HG03066 (cell line): ENCODE results near the gene ACAD10.
"Not testable (repeated sequence)": the region's sequence is repeated elsewhere in the genome, so short reads cannot be mapped to it uniquely, and the experiment has no call there.

Experiments
- ATAC-seq: cut with Tn5 transposase; IDR thresholded peaks from one replicate; pipeline ENCODE4 v1.9.1; 2021; ENCODE audit warnings: low read depth; ENCODE audit not compliant: unreplicated experiment

Gene ACAD10

GRCh38 chr12:111686574-111687105 lies 787 bp downstream of the ACAD10 start:
- ATAC-seq = no peak

- ATAC-seq = no peak
These were observed 1.4 kb downstream of the ACAD10 start for GRCh38 chr12:111687255-111687654.

- ATAC-seq = no peak
These were observed 2.1 kb downstream of the ACAD10 start for GRCh38 chr12:111687952-111688351.

- no peak for ATAC-seq
These were observed 5.4 kb downstream of the ACAD10 start for GRCh38 chr12:111691262-111691661.

GRCh38 chr12:111692575-111693210 lies 6.8 kb downstream of the ACAD10 start:
- no peak for ATAC-seq

- ATAC-seq = no peak
These were observed 8.0 kb downstream of the ACAD10 start for GRCh38 chr12:111693818-111694217.

GRCh38 chr12:111699962-111700361 lies 14.1 kb downstream of the ACAD10 start:
- ATAC-seq = no peak

- ATAC-seq = no peak
These were observed 19.8 kb downstream of the ACAD10 start for GRCh38 chr12:111705672-111706071.

- ATAC-seq = no peak
These were observed 20.3 kb downstream of the ACAD10 start for GRCh38 chr12:111706145-111706544.

- no peak for ATAC-seq
These were observed 29.4 kb downstream of the ACAD10 start for GRCh38 chr12:111715279-111715678.

- ATAC-seq = not testable (repeated sequence)
These were observed 33.5 kb downstream of the ACAD10 start for GRCh38 chr12:111719316-111719715.

GRCh38 chr12:111720457-111720856 lies 34.6 kb downstream of the ACAD10 start:
- ATAC-seq = no peak

GRCh38 chr12:111723646-111724360 lies 38.0 kb downstream of the ACAD10 start:
- not testable (repeated sequence) for ATAC-seq

- no peak for ATAC-seq
These were observed 42.9 kb downstream of the ACAD10 start for GRCh38 chr12:111728795-111729194.

GRCh38 chr12:111730420-111730819 lies 44.6 kb downstream of the ACAD10 start:
- ATAC-seq = no peak

GRCh38 chr12:111732786-111733185 lies 46.9 kb downstream of the ACAD10 start:
- no peak for ATAC-seq

- no peak for ATAC-seq
These were observed 47.6 kb downstream of the ACAD10 start for GRCh38 chr12:111733340-111733915.

- not testable (repeated sequence) for ATAC-seq
These were observed 53.7 kb downstream of the ACAD10 start for GRCh38 chr12:111739524-111739923.

GRCh38 chr12:111741235-111741812 lies 55.5 kb downstream of the ACAD10 start:
- ATAC-seq = no peak

GRCh38 chr12:111745211-111745610 lies 59.4 kb downstream of the ACAD10 start:
- no peak for ATAC-seq

- ATAC-seq = no peak
These were observed 61.5 kb downstream of the ACAD10 start for GRCh38 chr12:111747333-111747732.
